Lung microvascular endothelial cell (primary cell): ENCODE data around the gene ARHGEF10L. TPM values are rescaled to one million over a fixed set of nuclear protein-coding genes. Genes with fewer than 3 reads are reported as not detected.
"Not testable (repeated sequence)": the region's sequence is repeated elsewhere in the genome, so short reads cannot be mapped to it uniquely, and the experiment has no call there.

Experiments used
- DNase-seq, 2 donors: peaks; one replicate each; pipeline versions ENCODE4 v3.0.0 to v3.0.0-alpha.2; 2010; ENCODE audit warnings: low read depth in 2 of 2
- total RNA-seq: library from RNA; depleted of rRNA; stranded (reverse); fragments of >200 nt; gene quantifications from 2 replicates; pipeline ENCODE4 v1.2.1, GENCODE V29; 2014

ARHGEF10L gene
- total RNA-seq, 1 donor from 2014 or later, result 0.20 TPM

GRCh38 chr1:17611991-17612390 is 72.5 kb downstream of the ARHGEF10L start:
- DNase-seq, result no peak

- no peak for DNase-seq
Observed at GRCh38 chr1:17612831-17613230, 73.3 kb downstream of the ARHGEF10L start.

GRCh38 chr1:17614586-17614985 is 75.1 kb downstream of the ARHGEF10L start:
- no peak for DNase-seq

- DNase-seq, result no peak
Observed at GRCh38 chr1:17615157-17615556, 75.7 kb downstream of the ARHGEF10L start.

GRCh38 chr1:17615959-17616358 is 76.5 kb downstream of the ARHGEF10L start:
- no peak for DNase-seq

- DNase-seq, result no peak
Observed at GRCh38 chr1:17616731-17617279, 77.3 kb downstream of the ARHGEF10L start.

- DNase-seq, result no peak
Observed at GRCh38 chr1:17617787-17618557, 78.5 kb downstream of the ARHGEF10L start.

- DNase-seq, result no peak
Observed at GRCh38 chr1:17618558-17619247, 79.2 kb downstream of the ARHGEF10L start.

- no peak for DNase-seq
Observed at GRCh38 chr1:17620448-17620847, 81.0 kb downstream of the ARHGEF10L start.

GRCh38 chr1:17621691-17622090 is 82.2 kb downstream of the ARHGEF10L start:
- no peak for DNase-seq

GRCh38 chr1:17622823-17623222 is 83.3 kb downstream of the ARHGEF10L start:
- DNase-seq, result no peak

GRCh38 chr1:17624611-17625233 is 85.2 kb downstream of the ARHGEF10L start:
- peak in 1 of 2 donors; percentile 15 for DNase-seq

- DNase-seq, result no peak
Observed at GRCh38 chr1:17627239-17628052, 87.9 kb downstream of the ARHGEF10L start.

- not testable (repeated sequence) for DNase-seq
Observed at GRCh38 chr1:17629046-17629445, 89.5 kb downstream of the ARHGEF10L start.

GRCh38 chr1:17629460-17629859 is 90.0 kb downstream of the ARHGEF10L start:
- no peak for DNase-seq

- DNase-seq, result no peak
Observed at GRCh38 chr1:17630048-17630830, 90.7 kb downstream of the ARHGEF10L start.

- DNase-seq, result no peak
Observed at GRCh38 chr1:17630986-17631385, 91.5 kb downstream of the ARHGEF10L start.

GRCh38 chr1:17631410-17631809 is 91.9 kb downstream of the ARHGEF10L start:
- DNase-seq, result no peak

- DNase-seq, result no peak
Observed at GRCh38 chr1:17632106-17632505, 92.6 kb downstream of the ARHGEF10L start.

GRCh38 chr1:17632541-17633184 is 93.2 kb downstream of the ARHGEF10L start:
- no peak for DNase-seq
